HG02870 (cell line): ENCODE results near the gene LOXHD1.

Experiments used
- ATAC-seq: cut with Tn5 transposase; IDR thresholded peaks from one replicate; pipeline ENCODE4 v1.9.1; 2021; ENCODE audit warnings: mild to moderate bottlenecking, moderate library complexity; ENCODE audit not compliant: unreplicated experiment

The LOXHD1 gene

GRCh38 chr18:46547520-46547919, 109.5 kb downstream of the LOXHD1 start:
- ATAC-seq = no peak

GRCh38 chr18:46546111-46546640, 110.8 kb downstream of the LOXHD1 start:
- no peak for ATAC-seq

DNA sequence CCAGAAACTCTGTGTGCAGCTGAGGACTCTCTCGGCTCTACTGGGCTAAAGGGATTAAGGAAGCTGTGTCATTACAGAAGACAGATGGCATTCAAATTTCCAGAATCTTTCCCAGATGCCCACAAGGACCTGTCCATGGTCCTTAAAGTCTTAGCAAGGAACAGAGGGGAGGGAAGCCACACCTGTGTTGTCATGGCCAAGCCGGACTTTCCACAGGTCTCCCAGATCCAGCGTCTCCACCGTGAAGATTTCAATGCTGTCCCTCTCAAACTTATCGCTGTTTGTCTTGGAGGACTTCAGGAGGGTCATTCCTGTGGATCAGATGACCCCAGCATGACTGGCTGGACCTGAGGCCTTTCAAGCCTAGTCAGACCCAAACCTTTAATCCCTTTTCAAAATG, 114.5 kb downstream of the LOXHD1 start:
- no peak for ATAC-seq

GRCh38 chr18:46541626-46542189, 115.3 kb downstream of the LOXHD1 start:
- no peak for ATAC-seq

GRCh38 chr18:46538376-46538775, 118.6 kb downstream of the LOXHD1 start:
- no peak for ATAC-seq

- ATAC-seq = no peak
Measured at GRCh38 chr18:46536215-46536874, 120.7 kb downstream of the LOXHD1 start.

- ATAC-seq = no peak
Measured at GRCh38 chr18:46531482-46531881, 125.5 kb downstream of the LOXHD1 start.

DNA sequence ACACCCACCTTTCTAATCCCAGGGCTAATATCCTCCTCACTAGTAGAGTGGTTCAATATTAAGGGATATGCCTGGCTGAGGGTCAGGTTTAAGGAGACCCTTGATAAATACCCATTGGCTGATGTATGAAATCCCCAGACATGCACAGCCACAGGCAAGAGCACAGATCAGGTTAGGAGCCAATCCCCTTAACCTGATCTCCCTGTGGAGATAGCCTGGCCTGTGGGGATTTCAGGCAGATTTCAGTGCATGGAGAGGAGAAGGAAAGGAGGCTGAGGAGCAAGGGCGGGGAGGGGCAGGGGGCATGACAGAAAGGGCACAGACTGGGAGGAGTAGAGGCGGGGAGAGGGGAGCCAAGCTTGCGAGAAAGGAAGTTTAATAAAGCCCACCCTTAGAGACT, 129.0 kb downstream of the LOXHD1 start:
- ATAC-seq = no peak

GRCh38 chr18:46519870-46520269, 137.2 kb downstream of the LOXHD1 start:
- ATAC-seq = no peak

DNA sequence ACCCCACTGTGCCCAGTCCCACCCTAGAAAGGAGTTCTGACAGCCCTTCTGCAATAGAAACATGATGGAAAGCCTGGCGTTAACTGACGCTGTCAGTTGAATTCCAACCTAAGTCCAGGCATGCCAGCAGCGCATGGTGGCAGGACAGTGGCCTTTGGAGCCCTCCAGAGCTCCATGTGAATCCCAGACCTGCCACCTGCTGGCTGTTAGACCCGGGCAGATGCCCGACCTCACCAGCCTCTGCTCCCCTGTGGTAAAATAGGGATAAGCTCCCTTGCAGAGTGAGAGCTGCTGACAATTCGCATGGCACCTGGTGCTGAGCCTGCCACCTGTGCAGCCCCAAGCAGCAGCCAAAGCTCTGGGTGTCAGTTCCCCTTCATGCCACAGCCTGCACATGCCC, 138.6 kb downstream of the LOXHD1 start:
- no peak for ATAC-seq

DNA sequence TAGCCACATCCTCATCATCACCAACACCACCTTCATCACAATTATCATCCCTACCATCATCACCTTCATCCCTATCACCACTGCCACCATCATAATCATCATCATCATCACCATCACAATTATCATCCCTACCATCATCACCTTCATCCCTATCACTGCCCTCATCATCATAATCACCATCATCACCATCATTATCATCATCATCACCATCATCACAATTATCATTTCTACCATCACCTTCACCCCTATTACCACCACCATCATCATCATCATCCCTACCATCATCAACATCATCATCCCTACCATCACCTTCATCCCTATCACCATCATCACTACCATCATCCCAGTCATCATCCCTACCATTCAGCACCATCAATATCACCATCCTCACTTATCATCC, 140.5 kb downstream of the LOXHD1 start:
- no peak for ATAC-seq

- ATAC-seq = no peak
Measured at GRCh38 chr18:46510386-46510785, 146.6 kb downstream of the LOXHD1 start.

DNA sequence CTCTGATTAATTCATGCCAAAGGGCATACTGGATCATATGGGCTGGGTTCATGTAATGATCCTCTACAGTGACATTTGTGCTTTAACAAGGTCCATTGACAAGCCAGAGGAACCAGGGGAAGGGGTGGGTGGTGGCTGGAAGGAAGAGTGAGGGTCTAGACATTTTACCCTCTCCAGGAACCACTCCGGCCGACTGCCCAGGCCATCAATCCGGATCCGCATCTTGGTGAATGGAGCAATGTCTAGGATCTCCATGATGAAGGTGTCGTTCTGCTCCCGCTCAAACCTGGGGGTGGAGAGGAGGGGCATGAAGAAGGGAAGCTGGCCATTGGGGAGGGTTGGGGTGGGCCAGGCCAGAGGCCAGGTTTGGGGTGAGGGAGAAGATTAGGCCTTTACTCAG, 147.5 kb downstream of the LOXHD1 start:
- no peak for ATAC-seq

DNA sequence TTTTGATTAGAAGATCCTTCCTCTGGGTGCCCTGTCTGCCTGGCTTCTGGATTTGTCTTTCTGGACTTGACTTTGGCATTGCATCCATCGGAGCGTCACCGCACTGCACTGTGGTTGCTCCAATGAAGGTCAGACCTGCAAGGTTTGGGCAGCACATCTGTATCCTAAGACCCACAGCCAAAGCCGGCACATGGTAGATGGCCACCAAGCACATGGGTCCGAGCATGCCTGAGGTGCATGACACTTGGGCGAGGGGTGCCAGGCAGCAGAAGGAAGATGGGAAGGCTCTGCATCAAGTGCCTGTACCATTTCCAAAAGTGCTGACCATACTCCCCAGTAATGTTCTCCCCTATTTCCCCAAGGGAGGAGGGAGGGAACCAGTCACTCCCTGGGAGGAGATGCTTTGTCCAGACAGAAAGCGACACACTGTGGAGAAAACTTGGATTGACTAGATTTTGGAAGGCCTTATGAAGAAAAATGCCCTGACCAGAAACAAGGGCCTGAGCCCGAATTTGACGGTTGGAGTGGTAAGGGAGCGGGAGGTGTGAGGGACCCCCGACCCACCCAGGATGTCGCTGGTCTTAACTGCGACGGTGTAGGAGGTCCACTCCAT, 149.9 kb downstream of the LOXHD1 start:
- ATAC-seq = no peak

- no peak for ATAC-seq
Measured at GRCh38 chr18:46502444-46502843, 154.6 kb downstream of the LOXHD1 start.

DNA sequence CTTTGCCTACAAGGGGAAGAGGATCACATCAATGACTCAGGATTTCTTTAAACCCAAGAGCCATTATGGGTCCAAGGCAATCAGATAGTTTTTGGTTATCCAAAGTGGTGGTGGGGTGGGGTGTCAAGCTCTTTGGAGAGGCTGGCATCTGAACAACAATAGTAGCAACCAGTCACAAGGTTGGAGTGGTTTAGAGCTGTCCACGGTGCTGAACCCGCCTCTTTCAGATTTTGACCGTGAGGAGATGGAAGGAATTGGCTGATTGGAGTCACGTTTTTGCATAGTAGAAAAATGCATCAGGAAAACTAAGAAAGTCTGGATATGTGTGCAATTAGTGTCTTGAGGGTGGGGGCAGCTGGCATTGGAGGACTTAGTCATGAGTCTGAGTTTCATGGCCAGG, 159.9 kb downstream of the LOXHD1 start:
- ATAC-seq = no peak

GRCh38 chr18:46488471-46489213, 168.4 kb downstream of the LOXHD1 start:
- ATAC-seq = no peak

DNA sequence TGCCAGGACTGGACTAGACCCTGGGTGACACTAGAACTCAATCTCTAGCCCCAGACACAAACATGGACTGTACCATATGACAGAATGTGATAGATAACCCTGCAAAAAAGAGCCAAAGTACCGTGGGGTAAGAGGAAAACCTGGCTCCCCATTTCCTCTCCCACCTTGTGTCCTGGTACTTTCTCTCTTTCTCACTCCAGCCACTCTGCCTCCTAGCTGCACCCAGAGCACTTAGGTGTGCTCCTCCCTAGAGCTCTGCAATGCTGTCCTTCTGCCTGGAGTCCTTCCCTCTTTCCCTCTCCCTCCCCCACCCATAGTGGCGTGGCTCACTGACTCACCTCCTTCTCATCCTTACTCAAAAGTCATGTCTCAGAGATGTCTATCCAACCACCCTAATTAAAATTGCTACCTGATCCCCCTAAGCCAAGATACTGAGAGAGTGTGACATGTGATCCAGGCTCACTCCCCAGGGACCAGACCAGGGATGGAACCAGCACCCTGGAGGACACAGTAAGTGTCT, 171.3 kb downstream of the LOXHD1 start:
- ATAC-seq = no peak

DNA sequence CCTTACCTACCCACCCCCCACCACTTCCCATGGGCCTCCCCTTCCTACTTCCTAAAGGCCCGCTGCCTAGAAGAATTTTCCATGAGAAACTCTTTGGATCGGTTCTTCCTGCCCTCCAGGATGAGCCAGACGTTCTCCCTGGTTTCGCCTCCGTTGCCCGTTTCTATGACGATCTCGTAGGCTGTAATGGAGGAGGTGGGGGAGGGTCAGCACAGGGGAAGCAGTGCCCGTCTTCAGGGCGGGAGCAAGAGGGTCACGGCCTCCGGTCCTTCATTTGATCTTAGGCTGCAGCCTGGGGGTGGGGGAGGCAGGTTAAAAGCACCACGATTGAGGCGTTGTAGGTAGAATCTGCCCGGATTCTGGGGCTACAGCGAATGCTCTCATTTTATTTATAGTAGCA, 172.0 kb downstream of the LOXHD1 start:
- ATAC-seq = no peak

DNA sequence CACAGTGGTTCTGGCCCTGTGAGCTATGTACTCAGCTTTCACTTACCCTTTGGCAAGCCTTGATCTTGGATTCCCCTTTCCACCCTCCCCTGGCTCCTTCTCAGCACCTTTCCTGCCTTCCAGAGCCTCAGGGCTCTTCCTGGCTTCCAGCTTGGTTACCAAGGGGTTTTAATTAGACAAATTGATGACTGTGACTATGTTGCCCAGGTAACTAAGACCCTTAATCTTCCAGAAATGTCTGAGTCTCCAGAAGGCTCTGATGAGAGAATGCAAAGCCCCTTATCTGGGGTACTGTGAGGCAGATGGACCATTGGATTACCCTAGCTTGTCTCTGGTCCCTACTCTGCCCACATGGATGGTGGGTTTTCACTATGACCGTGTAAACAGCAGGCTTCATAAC, 174.2 kb downstream of the LOXHD1 start:
- no peak for ATAC-seq

GRCh38 chr18:46481847-46482245, 175.2 kb downstream of the LOXHD1 start:
- ATAC-seq = no peak
